Thoracic aorta (tissue), 2 donors: Measurements from ENCODE around the gene LDLRAD3. TPM values are rescaled to one million over a fixed set of nuclear protein-coding genes. Genes with fewer than 3 reads are reported as not detected.

Source experiments
- ATAC-seq: fragments of 150-250 bp; one replicate; pipeline ENCODE4 v1.8.0; 2017; ENCODE audit warnings: low read depth; ENCODE audit not compliant: insufficient number of reproducible peaks, low FRiP score
- DNase-seq: peaks from one replicate; pipeline ENCODE4 v3.0.0-alpha.2; 2020; ENCODE audit warnings: low spot score
- H3K27ac ChIP-seq, 2 donors: fragments of 200-600 bp; sonication (generic); 1 replicate in 1 of 2; 2 replicates in 1 of 2; pipeline ENCODE4 v1.5.1; 2016; ENCODE audit warnings: mild to moderate bottlenecking in 2 of 2, moderate library complexity in 2 of 2
- H3K27me3 ChIP-seq: fragments of 200-600 bp; sonication (generic); replicated peaks from 2 replicates; pipeline ENCODE4 v1.6.0; 2016; ENCODE audit warnings: mild to moderate bottlenecking; ENCODE audit not compliant: insufficient read depth
- H3K36me3 ChIP-seq: fragments of 200-600 bp; sonication (generic); one replicate; pipeline ENCODE4 v1.5.1; 2016
- H3K4me1 ChIP-seq, 2 donors: fragments of 200-600 bp; sonication (generic); 1 replicate in 1 of 2; 2 replicates in 1 of 2; pipeline versions ENCODE4 v1.5.1 to v1.6.0; 2016; ENCODE audit warnings: low read depth in 2 of 2, mild to moderate bottlenecking in 1 of 2; ENCODE audit not compliant: control insufficient read depth in 1 of 2
- H3K4me3 ChIP-seq: fragments of 200-600 bp; sonication (generic); 2 replicates; pipeline ENCODE4 v1.5.1; 2016; ENCODE audit warnings: mild to moderate bottlenecking
- H3K9me3 ChIP-seq: fragments of 200-600 bp; sonication (generic); 2 replicates; pipeline ENCODE4 v1.5.1; 2016
- CTCF ChIP-seq: fragments of 200-600 bp; sonication (generic); IDR thresholded peaks from one replicate; pipeline ENCODE4 v1.5.1; 2019; ENCODE audit warnings: antibody characterized with exemption
- total RNA-seq, 2 donors: library from RNA; depleted of rRNA; stranded (reverse); fragments of >200 nt; gene quantifications; one replicate each; pipeline versions ENCODE4 v1.1.0 to v1.2.3, GENCODE V29; 2016

LDLRAD3 gene
- total RNA-seq, 2 donors from 2014 or later, result 6.1 to 17.2 TPM

GRCh38 chr11:36141956-36142355 lies 198.1 kb downstream of the LDLRAD3 start:
- no peak for ATAC-seq
- H3K36me3 ChIP-seq, result no peaks in the 10 kb centered on the region
- H3K4me1 ChIP-seq, result no peaks in the 10 kb centered on the region
- TF ChIP-seq CTCF, result no peak
- H3K27ac ChIP-seq, result no peak overlapping the region
- H3K27me3 ChIP-seq, result no peaks in the 10 kb centered on the region
- H3K4me3 ChIP-seq, result no peak overlapping the region
- DNase-seq, result no peak
- H3K9me3 ChIP-seq, result no peaks in the 10 kb centered on the region

- Histone ChIP-seq H3K9me3 (no peaks in the 10 kb centered on the region), H3K36me3 (no peaks in the 10 kb centered on the region), H3K4me1 (no peaks in the 10 kb centered on the region), H3K4me3 (no peak overlapping the region), H3K27me3 (no peaks in the 10 kb centered on the region), H3K27ac (no peak overlapping the region)
- DNase-seq, result no peak
- no peak for ATAC-seq
- no peak for TF ChIP-seq CTCF
These were observed 198.6 kb downstream of the LDLRAD3 start for GRCh38 chr11:36142439-36142838.

- H3K4me3 ChIP-seq, result no peak overlapping the region
- no peak overlapping the region for H3K27ac ChIP-seq
- ATAC-seq (no peak), DNase-seq (no peak)
- H3K27me3 ChIP-seq, result no peaks in the 10 kb centered on the region
- no peaks in the 10 kb centered on the region for H3K9me3 ChIP-seq
- no peaks in the 10 kb centered on the region for H3K36me3 ChIP-seq
- TF ChIP-seq CTCF, result no peak
- no peaks in the 10 kb centered on the region for H3K4me1 ChIP-seq
These were observed 199.0 kb downstream of the LDLRAD3 start for GRCh38 chr11:36142879-36143278.

GRCh38 chr11:36146437-36146836 lies 202.6 kb downstream of the LDLRAD3 start:
- DNase-seq (no peak), ATAC-seq (no peak)
- H3K27ac ChIP-seq, result no peak overlapping the region
- no peak for TF ChIP-seq CTCF
- H3K4me3 ChIP-seq, result no peak overlapping the region
- H3K4me1 ChIP-seq, result peaks cover 7 to 9% of the 10 kb centered on the region in 2 donors
- no peaks in the 10 kb centered on the region for H3K9me3 ChIP-seq
- no peaks in the 10 kb centered on the region for H3K36me3 ChIP-seq
- H3K27me3 ChIP-seq, result no peaks in the 10 kb centered on the region

- Histone ChIP-seq H3K27me3 (no peaks in the 10 kb centered on the region), H3K4me3 (no peak overlapping the region), H3K36me3 (no peaks in the 10 kb centered on the region), H3K27ac (no peak overlapping the region), H3K4me1 (peaks cover 7 to 9% of the 10 kb centered on the region in 2 donors), H3K9me3 (no peaks in the 10 kb centered on the region)
- DNase-seq, result no peak
- no peak for TF ChIP-seq CTCF
- no peak for ATAC-seq
These were observed 203.6 kb downstream of the LDLRAD3 start for GRCh38 chr11:36147491-36147890.
